OCI-LY1 (cell line): ENCODE data around the gene SNX12.

Source experiments
- CTCF ChIP-seq: fragments of 200-600 bp; sonication (generic), shearing (Covaris generic); IDR thresholded peaks from 2 replicates; pipeline ENCODE4 v1.5.1; 2017; ENCODE audit warnings: mild to moderate bottlenecking, antibody characterized with exemption, low read length, moderate library complexity, mixed read lengths
- EZH2 ChIP-seq: fragments of 200-600 bp; sonication (generic), shearing (Covaris generic); IDR thresholded peaks from 2 replicates; pipeline ENCODE4 v1.8.0; 2017; ENCODE audit warnings: borderline replicate concordance, mixed run types, mild to moderate bottlenecking, antibody characterized with exemption, low read length, moderate library complexity, mixed read lengths

DNA sequence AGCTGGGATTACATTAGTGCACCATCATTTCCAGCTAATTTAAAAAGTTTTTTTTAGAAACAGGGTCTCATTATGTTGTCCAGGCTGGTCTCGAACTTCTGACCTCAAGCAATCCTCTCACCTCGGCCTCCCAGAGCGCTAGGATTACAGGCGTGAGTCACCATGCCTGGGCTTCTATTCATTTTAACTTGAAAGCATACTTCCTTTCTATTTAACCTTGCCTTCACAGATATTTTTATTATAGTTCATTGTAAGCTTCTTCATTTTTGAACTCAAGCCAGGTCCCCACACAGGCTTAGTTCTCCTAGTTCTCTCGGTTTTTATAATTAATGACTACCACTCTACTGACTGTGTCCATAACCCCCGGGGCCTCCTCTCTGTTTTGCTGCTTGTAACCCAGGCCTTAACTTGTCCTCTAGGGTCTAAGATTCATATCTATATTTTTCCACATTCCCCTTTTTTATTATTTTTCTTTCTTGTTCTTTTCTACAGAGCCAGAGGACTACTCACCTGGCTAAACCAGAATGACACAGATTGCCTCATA is 50.7 kb downstream of the SNX12 start:
- TF ChIP-seq EZH2, result no peak
- no peak for TF ChIP-seq CTCF
